Muscle of leg (tissue), 11 donors: ENCODE data around the gene ASTN2. TPM values are rescaled to one million over a fixed set of nuclear protein-coding genes. Genes with fewer than 3 reads are reported as not detected.
A peak's percentile ranks its signal among the peaks of the same experiment; 100 is the strongest.

ENCODE experiments used
- DNase-seq: peaks from one replicate; pipeline ENCODE4 v3.0.0; 2013
- H3K27ac ChIP-seq: one replicate; pipeline ENCODE4 v1.5.1; 2013; ENCODE audit warnings: mild to moderate bottlenecking, low read length, control low read depth
- H3K27me3 ChIP-seq: one replicate; pipeline ENCODE4 v1.6.1; 2013; ENCODE audit warnings: low read length; ENCODE audit not compliant: control insufficient read depth, insufficient read depth
- H3K36me3 ChIP-seq: one replicate; pipeline ENCODE4 v1.6.1; 2013; ENCODE audit warnings: low read length; ENCODE audit not compliant: control insufficient read depth, insufficient read depth
- H3K4me1 ChIP-seq: one replicate; pipeline ENCODE4 v1.6.1; 2013; ENCODE audit warnings: low read length; ENCODE audit not compliant: control insufficient read depth, insufficient read depth
- H3K4me3 ChIP-seq: one replicate; pipeline ENCODE4 v1.5.1; 2013; ENCODE audit warnings: low read length, control low read depth
- H3K9me3 ChIP-seq: replicated peaks from 2 replicates; pipeline ENCODE4 v1.6.1; 2013; ENCODE audit warnings: low read depth, low read length; ENCODE audit not compliant: control insufficient read depth
- WGBS: methylation state at CpG from one replicate; pipeline ENCODE4 v1.1.5; 2013; ENCODE audit warnings: missing lambda C conversion rate; ENCODE audit not compliant: insufficient coverage; 5-methylcytosine and 5-hydroxymethylcytosine counted together
- polyA plus RNA-seq, 8 donors: library from polyadenylated mRNA; unstranded; fragments of 120-200 nt; gene quantifications; one replicate each; pipeline versions ENCODE4 v1.2.1 to v1.2.3, GENCODE V29; 2013; ENCODE audit warnings: inconsistent platforms in 1 of 8, low replicate concordance in 1 of 8; ENCODE audit not compliant: insufficient read length in 8 of 8, insufficient read depth in 1 of 8
- total RNA-seq: library from RNA; stranded (reverse); fragments of 120-200 nt; gene quantifications from one replicate; pipeline ENCODE4 v1.2.4, GENCODE V29; 2013

The ASTN2 gene
- total and polyA plus RNA-seq, 9 donors: 2.7 to 10.9 (median 4.4) TPM

DNA sequence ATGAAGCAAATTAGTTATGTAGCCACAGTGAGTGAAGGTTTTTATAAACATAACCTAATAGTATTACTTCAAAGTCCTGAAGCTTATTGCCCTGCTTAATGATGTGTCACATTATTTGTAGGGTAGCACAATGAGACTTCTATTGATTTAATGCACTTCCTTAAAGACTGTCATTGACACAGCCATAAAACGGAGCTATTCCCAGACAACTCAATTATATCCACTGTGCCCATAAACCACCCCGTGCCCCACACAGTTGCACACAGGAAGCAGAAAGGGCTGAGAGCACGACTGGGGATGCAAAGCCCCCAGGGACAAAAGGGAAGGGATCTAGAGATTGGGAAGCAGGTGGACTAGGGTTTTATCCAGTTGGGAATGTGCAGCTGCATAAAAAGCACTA, 690.7 kb downstream of the ASTN2 start:
- Histone ChIP-seq H3K27ac (no peak overlapping the region), H3K4me3 (no peak overlapping the region), H3K9me3 (no peaks in the 10 kb centered on the region), H3K27me3 (no peaks in the 10 kb centered on the region), H3K4me1 (no peaks in the 10 kb centered on the region), H3K36me3 (no peaks in the 10 kb centered on the region)
- 0% methylated on average over 1 of the region's 3 CpGs for WGBS
- DNase-seq: no peak

DNA sequence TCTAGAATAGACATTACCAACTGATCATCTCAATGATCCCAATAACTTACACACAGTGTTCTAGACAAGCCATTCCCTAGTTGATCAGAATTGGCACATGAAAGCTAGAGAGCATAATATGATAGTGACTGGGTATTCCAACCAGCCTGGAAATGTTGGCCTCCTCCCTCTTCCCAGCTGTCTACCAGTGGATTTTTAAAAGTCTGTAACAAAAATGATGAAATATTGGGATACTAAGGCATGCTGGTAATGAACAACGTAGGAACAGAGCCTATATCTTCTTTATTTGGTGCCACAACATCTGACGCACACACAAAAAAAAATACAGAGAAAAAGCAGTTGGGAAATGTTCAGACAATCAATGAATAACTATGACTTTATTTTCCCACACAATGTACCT, 692.9 kb downstream of the ASTN2 start:
- Histone ChIP-seq H3K4me3 (no peak overlapping the region), H3K27me3 (no peaks in the 10 kb centered on the region), H3K9me3 (no peaks in the 10 kb centered on the region), H3K4me1 (peaks cover 4% of the 10 kb centered on the region), H3K27ac (no peak overlapping the region), H3K36me3 (no peaks in the 10 kb centered on the region)
- WGBS: no CpG with 5 or more reads among the region's 2 CpGs
- no peak for DNase-seq

GRCh38 chr9:116721411-116721810, 693.4 kb downstream of the ASTN2 start:
- H3K27me3 ChIP-seq: no peaks in the 10 kb centered on the region
- 94% methylated on average over 3 of the region's 3 CpGs for WGBS
- no peaks in the 10 kb centered on the region for H3K9me3 ChIP-seq
- H3K36me3 ChIP-seq: no peaks in the 10 kb centered on the region
- no peak for DNase-seq
- no peak overlapping the region for H3K27ac ChIP-seq
- H3K4me1 ChIP-seq: peaks cover 5% of the 10 kb centered on the region
- no peak overlapping the region for H3K4me3 ChIP-seq

DNA sequence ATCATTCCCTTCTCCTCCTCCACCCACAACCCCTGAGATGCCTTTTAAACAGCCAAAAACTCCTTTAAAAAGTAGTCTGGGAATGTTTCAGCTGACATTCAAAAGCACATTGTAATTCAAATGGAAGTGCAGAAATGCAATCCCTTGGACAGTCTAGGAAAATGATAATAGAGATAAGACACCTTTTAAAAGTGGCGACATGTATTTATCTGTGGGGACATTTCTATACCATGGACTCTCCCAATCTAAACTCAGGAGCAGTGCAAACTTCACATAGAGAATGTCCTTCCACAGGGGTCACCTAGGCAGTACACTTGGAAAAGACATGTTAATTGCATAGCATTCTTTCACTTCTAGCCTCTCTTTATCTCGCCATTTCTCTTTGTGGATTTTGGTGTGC, 694.7 kb downstream of the ASTN2 start:
- Histone ChIP-seq H3K36me3 (no peaks in the 10 kb centered on the region), H3K4me3 (no peak overlapping the region), H3K9me3 (no peaks in the 10 kb centered on the region), H3K4me1 (peaks cover 5% of the 10 kb centered on the region), H3K27me3 (no peaks in the 10 kb centered on the region), H3K27ac (no peak overlapping the region)
- 100% methylated on average over 2 of the region's 2 CpGs for WGBS
- no peak for DNase-seq

DNA sequence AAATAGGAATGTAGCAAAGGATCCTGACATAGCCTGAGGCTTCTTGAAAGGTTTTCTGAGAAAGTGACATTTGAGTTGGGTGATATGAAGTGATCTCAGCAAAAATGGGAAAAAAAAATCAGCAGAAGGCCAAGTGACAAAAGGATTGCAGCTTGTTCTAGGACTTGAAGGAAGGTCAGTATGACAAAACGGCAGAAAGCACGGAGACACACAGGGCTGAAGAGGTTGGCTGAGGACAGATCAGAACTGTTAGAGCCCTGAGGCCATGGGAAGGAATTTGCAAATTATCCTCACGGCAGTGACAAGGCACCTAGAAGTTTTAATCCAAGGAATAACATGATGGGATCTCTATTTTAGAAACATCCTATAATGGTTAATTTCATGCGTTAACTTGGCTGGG, 696.7 kb downstream of the ASTN2 start:
- H3K4me1 ChIP-seq: peaks cover 5% of the 10 kb centered on the region
- DNase-seq: no peak
- WGBS: 65% methylated on average over 2 of the region's 4 CpGs
- no peaks in the 10 kb centered on the region for H3K9me3 ChIP-seq
- H3K27ac ChIP-seq: no peak overlapping the region
- no peak overlapping the region for H3K4me3 ChIP-seq
- no peaks in the 10 kb centered on the region for H3K27me3 ChIP-seq
- no peaks in the 10 kb centered on the region for H3K36me3 ChIP-seq

DNA sequence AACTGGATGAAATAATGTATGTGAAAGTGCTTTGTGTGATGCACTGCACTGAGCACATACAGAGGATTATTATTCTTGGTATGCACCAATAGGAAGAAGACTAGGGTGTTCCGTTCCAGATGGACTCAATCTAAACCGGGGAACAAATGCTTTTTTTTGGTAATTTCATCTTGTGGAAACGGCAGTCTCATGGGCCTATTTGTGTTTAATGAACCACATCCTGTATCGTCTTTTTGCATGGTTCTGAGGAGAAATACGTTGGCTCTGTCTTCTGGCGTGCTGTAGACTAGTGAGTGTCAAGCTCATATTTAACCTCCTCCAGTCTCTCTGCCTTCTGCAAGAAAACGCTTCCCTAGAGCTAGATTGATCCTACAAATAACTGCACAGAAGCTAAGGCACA, 697.7 kb downstream of the ASTN2 start:
- Histone ChIP-seq H3K27me3 (no peaks in the 10 kb centered on the region), H3K9me3 (no peaks in the 10 kb centered on the region), H3K4me1 (peaks cover 5% of the 10 kb centered on the region), H3K4me3 (no peak overlapping the region), H3K27ac (peak overlapping the region; percentile 25), H3K36me3 (no peaks in the 10 kb centered on the region)
- WGBS: 4% methylated on average over 3 of the region's 7 CpGs
- peak; percentile 96 for DNase-seq

GRCh38 chr9:116716438-116716837, 698.4 kb downstream of the ASTN2 start:
- Histone ChIP-seq H3K27me3 (no peaks in the 10 kb centered on the region), H3K9me3 (no peaks in the 10 kb centered on the region)
- no peak for DNase-seq

GRCh38 chr9:116715751-116716150, 699.1 kb downstream of the ASTN2 start:
- Histone ChIP-seq H3K4me1 (peaks cover 5% of the 10 kb centered on the region), H3K9me3 (no peaks in the 10 kb centered on the region), H3K27me3 (no peaks in the 10 kb centered on the region), H3K36me3 (no peaks in the 10 kb centered on the region), H3K4me3 (no peak overlapping the region), H3K27ac (no peak overlapping the region)
- no peak for DNase-seq
- WGBS: 86% methylated on average over 1 of the region's 1 CpG

More at GRCh38 chr9:116716438-116716837, 698.4 kb downstream of the ASTN2 start:
- no peaks in the 10 kb centered on the region for H3K36me3 ChIP-seq
- no peak overlapping the region for H3K27ac ChIP-seq
- H3K4me1 ChIP-seq: peaks cover 5% of the 10 kb centered on the region
- no peak overlapping the region for H3K4me3 ChIP-seq

DNA sequence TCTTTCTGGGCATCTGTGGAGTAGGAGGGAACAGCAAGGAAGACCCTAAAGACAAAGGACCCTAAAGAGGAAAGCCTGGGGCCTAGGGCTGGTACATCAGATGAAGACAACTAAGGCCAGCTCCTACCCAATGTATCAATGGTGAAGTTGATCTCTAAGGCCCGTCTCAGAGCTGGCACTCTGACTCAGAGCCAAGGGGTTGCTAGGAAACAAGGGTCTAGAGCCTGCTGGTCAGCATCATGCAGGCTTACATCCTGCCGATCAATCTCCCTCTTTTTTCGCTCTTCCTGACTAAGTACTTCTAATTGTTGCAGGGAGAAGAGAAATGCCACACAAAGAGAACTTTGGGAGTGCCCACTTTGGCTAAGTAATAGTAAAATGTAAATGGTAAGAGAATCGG, 701.6 kb downstream of the ASTN2 start:
- H3K27me3 ChIP-seq: no peaks in the 10 kb centered on the region
- no peaks in the 10 kb centered on the region for H3K9me3 ChIP-seq
- H3K4me1 ChIP-seq: peaks cover 5% of the 10 kb centered on the region
- no peak overlapping the region for H3K27ac ChIP-seq
- H3K4me3 ChIP-seq: no peak overlapping the region
- no peak for DNase-seq
- H3K36me3 ChIP-seq: no peaks in the 10 kb centered on the region
- 20% methylated on average over 1 of the region's 4 CpGs for WGBS

DNA sequence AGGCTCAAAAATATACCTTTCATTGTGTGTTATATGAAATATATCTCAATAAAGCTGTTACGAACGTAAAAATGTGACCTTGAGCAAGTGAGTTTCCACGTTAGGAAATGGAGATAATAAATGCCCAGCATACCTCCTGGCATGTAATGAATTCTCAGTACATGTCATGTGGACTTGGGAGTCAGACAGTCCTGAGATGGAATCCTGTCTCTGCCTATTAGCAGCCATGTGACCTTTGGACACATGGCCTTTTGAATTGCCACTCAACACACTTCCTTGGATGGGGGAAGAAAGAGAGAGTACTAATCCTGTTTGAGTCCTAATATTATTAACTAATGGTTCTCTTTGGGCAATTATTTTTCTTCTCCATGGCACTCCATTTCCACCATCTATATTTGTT, 702.1 kb downstream of the ASTN2 start:
- Histone ChIP-seq H3K4me3 (no peak overlapping the region), H3K9me3 (no peaks in the 10 kb centered on the region), H3K27me3 (no peaks in the 10 kb centered on the region), H3K27ac (no peak overlapping the region), H3K36me3 (no peaks in the 10 kb centered on the region), H3K4me1 (peaks cover 4% of the 10 kb centered on the region)
- WGBS: 71% methylated on average over 1 of the region's 3 CpGs
- no peak for DNase-seq
